Neural progenitor cell (in vitro differentiated cells): Measurements from ENCODE around the gene KRTCAP2. TPM values are rescaled to one million over a fixed set of nuclear protein-coding genes. Genes with fewer than 3 reads are reported as not detected.

Experiments
- DNase-seq: peaks from one replicate; pipeline ENCODE4 v3.0.0-alpha.2; 2016; ENCODE audit warnings: low spot score
- H2AFZ ChIP-seq: fragments of 200-600 bp; sonication (generic); replicated peaks from 2 replicates; pipeline ENCODE4 v1.6.1; 2016; ENCODE audit warnings: antibody characterized with exemption
- H3F3A ChIP-seq: fragments of 200-600 bp; sonication (generic); 2 replicates; pipeline ENCODE4 v1.6.1; 2016; ENCODE audit warnings: antibody characterized with exemption, low read depth
- H3K27ac ChIP-seq: fragments of 200-600 bp; sonication (generic); 2 replicates; pipeline ENCODE4 v1.5.1; 2016; ENCODE audit warnings: mild to moderate bottlenecking
- H3K27me3 ChIP-seq: fragments of 200-600 bp; sonication (generic); 2 replicates; pipeline ENCODE4 v1.6.1; 2016; ENCODE audit warnings: mild to moderate bottlenecking, moderate library complexity
- H3K36me3 ChIP-seq: fragments of 200-600 bp; sonication (generic); 2 replicates; pipeline ENCODE4 v1.5.1; 2016
- H3K4me1 ChIP-seq: fragments of 200-600 bp; sonication (generic); 2 replicates; pipeline ENCODE4 v1.6.1; 2016; ENCODE audit warnings: mixed run types
- H3K4me2 ChIP-seq: fragments of 200-600 bp; sonication (generic); 2 replicates; pipeline ENCODE4 v1.6.1; 2016
- H3K4me3 ChIP-seq: fragments of 200-600 bp; sonication (generic); 2 replicates; pipeline ENCODE4 v1.5.1; 2016
- H3K79me2 ChIP-seq: fragments of 200-600 bp; sonication (generic); 2 replicates; pipeline ENCODE4 v1.6.1; 2016; ENCODE audit warnings: low read depth
- H3K9ac ChIP-seq: fragments of 200-600 bp; sonication (generic); 2 replicates; pipeline ENCODE4 v1.6.1; 2016
- H3K9me3 ChIP-seq: fragments of 200-600 bp; sonication (generic); 2 replicates; pipeline ENCODE4 v1.5.1; 2016; ENCODE audit warnings: low read depth
- H4K20me1 ChIP-seq: fragments of 200-600 bp; sonication (generic); 2 replicates; pipeline ENCODE4 v1.6.1; 2016; ENCODE audit warnings: low read depth
- H3K27ac Mint-ChIP-seq: 3 replicates; pipeline ENCODE4 v1.8.0; 2021; ENCODE audit warnings: mixed read lengths
- H3K27me3 Mint-ChIP-seq: 2 replicates; pipeline ENCODE4 v1.8.0; 2022; ENCODE audit warnings: low read depth, mild to moderate bottlenecking, inconsistent platforms, moderate library complexity, mixed read lengths; ENCODE audit not compliant: insufficient read depth
- H3K36me3 Mint-ChIP-seq: 3 replicates; pipeline ENCODE4 v1.8.0; 2021; ENCODE audit warnings: mixed read lengths
- H3K4me1 Mint-ChIP-seq: 3 replicates; pipeline ENCODE4 v1.8.0; 2021; ENCODE audit warnings: mixed read lengths
- H3K4me3 Mint-ChIP-seq: 3 replicates; pipeline ENCODE4 v1.8.0; 2021; ENCODE audit warnings: mild to moderate bottlenecking, moderate library complexity, mixed read lengths
- H3K9me3 Mint-ChIP-seq: 3 replicates; pipeline ENCODE4 v1.8.0; 2020; ENCODE audit warnings: mixed read lengths
- CTCF ChIP-seq: fragments of 200-600 bp; sonication (generic); IDR thresholded peaks from 2 replicates; pipeline ENCODE4 v1.5.1; 2017; ENCODE audit warnings: antibody characterized with exemption, mild to moderate bottlenecking
- EZH2 ChIP-seq: fragments of 200-600 bp; sonication (generic); IDR thresholded peaks from 2 replicates; pipeline ENCODE4 v1.6.1; 2017; ENCODE audit warnings: antibody characterized with exemption, mild to moderate bottlenecking, moderate library complexity
- EZH2phosphoT487 ChIP-seq: fragments of 200-600 bp; sonication (generic); IDR thresholded peaks from 2 replicates; pipeline ENCODE4 v1.6.1; 2017; ENCODE audit warnings: antibody characterized with exemption
- total RNA-seq: library from RNA; depleted of rRNA; stranded (reverse); fragments of >200 nt; gene quantifications from 2 replicates; pipeline ENCODE4 v1.2.3, GENCODE V29; 2015; ENCODE audit warnings: low replicate concordance

Gene KRTCAP2
- total RNA-seq, 1 donor from 2014 or later = 37.8 TPM

GRCh38 chr1:155135415-155136028, 37.6 kb downstream of the KRTCAP2 start, which contains the start of gene SLC50A1:
Gene SLC50A1 (plus strand): TSS chr1:155135852. CDS start chr1:155135912, 60 bp downstream.
- peak within 1 kb of the TSS; percentile 98 for H3K27ac Mint-ChIP-seq
- peaks cover 3% of the 10 kb centered on the region for H4K20me1 ChIP-seq
- H3K4me3 Mint-ChIP-seq = peak within 1 kb of the TSS; percentile 97
- H3K4me1 ChIP-seq = peaks cover 5% of the 10 kb centered on the region
- H3K9me3 Mint-ChIP-seq = no peaks in the 10 kb centered on the region
- no peaks in the 10 kb centered on the region for H3K9me3 ChIP-seq
- peak within 1 kb of the TSS; percentile 86 for H3K4me2 ChIP-seq
- TF ChIP-seq CTCF = peak; percentile 19
- TF ChIP-seq EZH2 = no peak
- no peak for TF ChIP-seq EZH2phosphoT487
- peaks cover 45% of the 10 kb centered on the region for H3K4me1 Mint-ChIP-seq
- H3F3A ChIP-seq = peaks cover 37% of the 10 kb centered on the region
- H3K79me2 ChIP-seq = peaks cover 36% of the 10 kb centered on the region
- peak within 1 kb of the TSS; percentile 38 for H2AFZ ChIP-seq
- H3K4me3 ChIP-seq = peak within 1 kb of the TSS; percentile 66
- peaks cover 4% of the 10 kb centered on the region for H3K27me3 ChIP-seq
- H3K9ac ChIP-seq = peak within 1 kb of the TSS; percentile 25
- no peaks in the 10 kb centered on the region for H3K36me3 ChIP-seq
- peaks cover 12% of the 10 kb centered on the region for H3K27me3 Mint-ChIP-seq
- peaks cover 13% of the 10 kb centered on the region for H3K36me3 Mint-ChIP-seq
- DNase-seq = peak; percentile 99
- peak within 1 kb of the TSS; percentile 82 for H3K27ac ChIP-seq

- DNase-seq = peak; percentile 75
- Histone ChIP-seq H3F3A (peaks cover 37% of the 10 kb centered on the region), H3K9ac (peak overlapping the region; percentile 15), H3K4me1 (peaks cover 10% of the 10 kb centered on the region), H3K27ac (peak overlapping the region; percentile 55), H3K79me2 (peaks cover 33% of the 10 kb centered on the region), H3K27me3 (peaks cover 9% of the 10 kb centered on the region), H3K36me3 (no peaks in the 10 kb centered on the region), H3K4me2 (peak overlapping the region; percentile 86), H4K20me1 (peaks cover 3% of the 10 kb centered on the region), H3K4me3 (peak overlapping the region; percentile 66), H3K9me3 (no peaks in the 10 kb centered on the region), H2AFZ (peak overlapping the region; percentile 38)
- TF ChIP-seq EZH2phosphoT487 (no peak), EZH2 (no peak), CTCF (no peak)
- Mint-ChIP-seq H3K27me3 (peaks cover 10% of the 10 kb centered on the region), H3K4me3 (peak overlapping the region; percentile 97), H3K9me3 (no peaks in the 10 kb centered on the region), H3K27ac (peak overlapping the region; percentile 90), H3K36me3 (peaks cover 13% of the 10 kb centered on the region), H3K4me1 (peaks cover 47% of the 10 kb centered on the region)
Observed at GRCh38 chr1:155134880-155135414, 38.2 kb downstream of the KRTCAP2 start.

- H3K9ac ChIP-seq = no peak overlapping the region
- no peaks in the 10 kb centered on the region for H3K36me3 ChIP-seq
- peaks cover 16% of the 10 kb centered on the region for H3K27me3 ChIP-seq
- Mint-ChIP-seq H3K27ac (peak overlapping the region; percentile 90), H3K4me3 (peak overlapping the region; percentile 97), H3K27me3 (peaks cover 15% of the 10 kb centered on the region), H3K36me3 (peaks cover 13% of the 10 kb centered on the region), H3K9me3 (no peaks in the 10 kb centered on the region), H3K4me1 (peaks cover 53% of the 10 kb centered on the region)
- peaks cover 26% of the 10 kb centered on the region for H3K79me2 ChIP-seq
- peaks cover 39% of the 10 kb centered on the region for H3F3A ChIP-seq
- H3K4me1 ChIP-seq = peaks cover 17% of the 10 kb centered on the region
- H3K4me3 ChIP-seq = peak overlapping the region; percentile 66
- no peaks in the 10 kb centered on the region for H4K20me1 ChIP-seq
- H2AFZ ChIP-seq = no peak overlapping the region
- H3K27ac ChIP-seq = no peak overlapping the region
- no peaks in the 10 kb centered on the region for H3K9me3 ChIP-seq
- DNase-seq = no peak
- H3K4me2 ChIP-seq = peak overlapping the region; percentile 86
- no peak for TF ChIP-seq EZH2phosphoT487
- no peak for TF ChIP-seq EZH2
- TF ChIP-seq CTCF = no peak
Observed at GRCh38 chr1:155134322-155134721, 38.8 kb downstream of the KRTCAP2 start.
